Measurements from ENCODE around the gene SPSB2. TPM values are rescaled to one million over a fixed set of nuclear protein-coding genes. Genes with fewer than 3 reads are reported as not detected.
A peak's percentile ranks its signal among the peaks of the same experiment; 100 is the strongest.

Gene SPSB2
- polyA plus RNA-seq, 1 donor, result 9.2 TPM

DNA sequence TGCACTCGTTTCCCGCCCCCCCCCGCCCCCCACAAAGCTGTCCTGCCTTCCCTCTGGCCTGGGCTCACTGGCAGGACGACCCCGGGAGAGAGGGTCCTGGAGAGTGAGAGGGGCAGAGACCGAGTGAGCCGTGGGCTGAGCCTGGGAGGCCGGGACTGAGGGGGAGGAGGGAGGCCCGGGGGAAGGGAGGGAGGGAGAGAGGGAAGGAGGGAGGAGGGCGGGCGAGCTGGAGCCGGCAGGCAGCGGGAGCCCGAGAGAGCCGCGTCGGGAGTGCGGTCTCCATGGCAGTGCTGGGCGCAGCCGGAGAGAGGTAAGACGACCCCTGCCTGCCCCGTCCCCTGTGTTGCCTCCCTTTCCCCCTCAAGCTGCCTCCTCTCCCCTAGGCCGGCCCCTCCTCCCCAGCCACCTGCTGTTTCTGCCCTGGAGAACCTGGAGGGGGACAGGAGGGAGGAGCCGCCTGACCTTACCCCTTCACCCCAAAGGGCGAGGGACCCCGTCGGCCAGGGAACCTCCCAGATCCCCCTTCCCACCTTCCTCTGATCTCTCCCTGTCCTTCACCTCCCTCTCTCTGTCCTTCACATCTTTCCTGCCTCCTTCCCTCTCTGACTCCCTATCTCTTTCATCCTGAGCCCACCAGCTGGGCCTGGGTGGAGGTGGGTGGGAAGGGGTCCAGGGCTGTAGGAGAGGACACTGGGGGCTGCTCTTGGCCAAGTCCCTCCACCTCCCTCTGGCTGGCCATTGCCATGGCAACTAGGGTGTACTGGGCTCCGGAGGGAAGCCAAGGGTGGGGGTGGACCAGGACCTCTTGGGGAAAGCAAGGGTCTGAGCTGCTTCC, 51.3 kb downstream of the SPSB2 start, which contains the start of gene GPR162:
TSS of gene GPR162 (plus strand) at position 231 of the 835 bp plus-strand sequence. CDS start 2,078 bp downstream, outside the sequence.
- peak; percentile 90 for DNase-seq

Other genes with a start within 250 kb of the SPSB2 start
- 0.91 TPM for gene LPAR5, start 237.3 kb downstream of the SPSB2 start, polyA plus RNA-seq (ENCODE audit: insufficient read length)
- 6.0 TPM for gene ACRBP, start 225.9 kb downstream of the SPSB2 start, polyA plus RNA-seq (ENCODE audit: insufficient read length)
- 109 TPM for gene ING4, start 210.2 kb downstream of the SPSB2 start, polyA plus RNA-seq (ENCODE audit: insufficient read length)
- gene ZNF384, start 183.9 kb downstream of the SPSB2 start, polyA plus RNA-seq (ENCODE audit: insufficient read length), result 98.0 TPM
- 12.1 TPM for gene PIANP, start 172.5 kb downstream of the SPSB2 start, polyA plus RNA-seq (ENCODE audit: insufficient read length)
- 61.9 TPM for gene COPS7A, start 149.3 kb downstream of the SPSB2 start, polyA plus RNA-seq (ENCODE audit: insufficient read length)
- 187 TPM for gene MLF2, start 120.2 kb downstream of the SPSB2 start, polyA plus RNA-seq (ENCODE audit: insufficient read length)
- gene PTMS, start 106.9 kb downstream of the SPSB2 start, polyA plus RNA-seq (ENCODE audit: insufficient read length), result 460 TPM
- 1.9 TPM for gene LAG3, start 100.8 kb downstream of the SPSB2 start, polyA plus RNA-seq (ENCODE audit: insufficient read length)
- gene CD4, start 83.8 kb downstream of the SPSB2 start, polyA plus RNA-seq (ENCODE audit: insufficient read length), result 25.5 TPM
- gene GPR162, start 51.5 kb downstream of the SPSB2 start, polyA plus RNA-seq (ENCODE audit: insufficient read length), result 25.8 TPM
- 29.9 TPM for gene P3H3, start 44.9 kb downstream of the SPSB2 start, polyA plus RNA-seq (ENCODE audit: insufficient read length)
- 13.3 TPM for gene GNB3, start 32.4 kb downstream of the SPSB2 start, polyA plus RNA-seq (ENCODE audit: insufficient read length)
- gene CDCA3, start 22.0 kb downstream of the SPSB2 start, polyA plus RNA-seq (ENCODE audit: insufficient read length), result 42.7 TPM
- gene USP5, start 21.2 kb downstream of the SPSB2 start, polyA plus RNA-seq (ENCODE audit: insufficient read length), result 58.3 TPM
- gene TPI1, start 5.8 kb downstream of the SPSB2 start, polyA plus RNA-seq (ENCODE audit: insufficient read length), result 515 TPM
- gene LRRC23, start 31.5 kb upstream of the SPSB2 start, polyA plus RNA-seq (ENCODE audit: insufficient read length), result 20.2 TPM
- 14.8 TPM for gene ENO2, start 41.3 kb upstream of the SPSB2 start, polyA plus RNA-seq (ENCODE audit: insufficient read length)
- 109 TPM for gene ATN1, start 54.7 kb upstream of the SPSB2 start, polyA plus RNA-seq (ENCODE audit: insufficient read length)
- not detected for gene RNU7-1, start 70.5 kb upstream of the SPSB2 start, polyA plus RNA-seq (ENCODE audit: insufficient read length)
- 118 TPM for gene C12orf57, start 70.7 kb upstream of the SPSB2 start, polyA plus RNA-seq (ENCODE audit: insufficient read length)
- 21.9 TPM for gene PTPN6, start 78.1 kb upstream of the SPSB2 start, polyA plus RNA-seq (ENCODE audit: insufficient read length)
- gene PHB2, start 97.4 kb upstream of the SPSB2 start, polyA plus RNA-seq (ENCODE audit: insufficient read length), result 236 TPM
- gene EMG1, start 97.6 kb upstream of the SPSB2 start, polyA plus RNA-seq (ENCODE audit: insufficient read length), result 51.1 TPM
- 80.7 TPM for gene LPCAT3, start 145.2 kb upstream of the SPSB2 start, polyA plus RNA-seq (ENCODE audit: insufficient read length)
- gene C1S, start 187.4 kb upstream of the SPSB2 start, polyA plus RNA-seq (ENCODE audit: insufficient read length), result 53.5 TPM
- 40.5 TPM for gene C1R, start 219.1 kb upstream of the SPSB2 start, polyA plus RNA-seq (ENCODE audit: insufficient read length)
- 46.0 TPM for gene C1RL, start 235.9 kb upstream of the SPSB2 start, polyA plus RNA-seq (ENCODE audit: insufficient read length)